Activated CD8-positive, alpha-beta memory T cell treated with anti-CD3 and anti-CD28 coated beads for 1 hour (primary cell): ENCODE results near the gene ASXL1.
A peak's percentile ranks its signal among the peaks of the same experiment; 100 is the strongest.

Experiments used
- DNase-seq, 2 donors: peaks; one replicate each; pipeline ENCODE4 v3.0.0-alpha.2; 2020; ENCODE audit warnings: low read depth in 1 of 2; ENCODE audit errors: extremely low read depth in 1 of 2

The ASXL1 gene

DNA sequence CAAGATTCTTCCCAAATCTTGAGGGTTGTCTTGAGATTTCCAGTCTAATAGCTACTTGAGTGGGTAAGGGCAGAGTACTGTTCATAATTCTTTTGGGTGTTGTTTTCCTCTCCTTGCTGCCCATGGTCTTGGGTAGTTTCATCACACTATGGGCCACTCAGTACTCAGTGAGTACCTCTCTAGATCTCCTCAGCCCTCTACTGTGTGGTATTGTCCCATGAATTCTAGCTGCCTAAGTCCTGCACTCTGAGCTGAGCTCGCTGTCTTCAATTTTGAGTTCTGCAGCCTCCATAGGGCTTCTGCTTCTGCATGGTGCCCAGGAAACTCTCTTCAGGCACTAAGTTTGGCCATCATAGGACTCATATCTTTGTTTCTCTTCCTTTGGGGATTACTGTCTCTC is 42.3 kb downstream of the ASXL1 start:
- DNase-seq: no peak

DNA sequence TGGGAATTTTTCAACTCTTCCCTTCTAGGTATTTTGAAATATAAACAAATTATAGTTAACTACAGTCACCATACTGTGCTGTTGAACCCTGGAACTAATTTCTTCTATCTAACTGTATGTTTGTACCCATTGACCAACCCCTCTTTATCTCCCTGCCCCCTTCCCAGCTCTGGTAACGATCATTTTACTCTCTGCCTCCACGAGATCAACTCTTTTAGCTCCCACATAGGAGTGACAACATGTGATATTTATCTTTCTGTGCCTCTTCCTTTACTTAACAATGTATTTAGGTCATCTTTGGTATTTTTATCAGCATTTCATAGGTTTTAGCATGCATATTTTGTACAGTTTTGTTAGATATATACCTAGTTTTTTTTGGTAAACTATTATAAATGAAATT is 45.9 kb downstream of the ASXL1 start:
- no peak for DNase-seq

DNA sequence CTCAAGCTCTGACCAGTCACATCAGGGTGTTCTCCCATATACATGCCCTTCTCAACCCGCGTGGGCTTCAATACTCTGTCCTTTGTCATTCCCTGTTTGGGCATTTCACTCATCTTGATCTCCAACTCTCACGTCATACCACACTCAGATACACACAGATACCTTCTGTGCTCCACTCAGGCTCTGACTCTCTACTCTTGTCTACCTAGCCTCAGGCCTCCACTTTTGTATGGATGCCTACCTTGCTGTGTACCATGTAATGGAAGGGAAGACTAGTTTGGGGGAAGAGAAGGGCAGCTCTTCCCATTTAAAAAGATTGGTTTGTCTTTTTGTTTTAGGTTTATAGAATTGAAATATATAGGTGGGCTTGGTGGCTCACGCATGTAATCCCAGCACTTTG is 48.6 kb downstream of the ASXL1 start:
- DNase-seq: no peak

DNA sequence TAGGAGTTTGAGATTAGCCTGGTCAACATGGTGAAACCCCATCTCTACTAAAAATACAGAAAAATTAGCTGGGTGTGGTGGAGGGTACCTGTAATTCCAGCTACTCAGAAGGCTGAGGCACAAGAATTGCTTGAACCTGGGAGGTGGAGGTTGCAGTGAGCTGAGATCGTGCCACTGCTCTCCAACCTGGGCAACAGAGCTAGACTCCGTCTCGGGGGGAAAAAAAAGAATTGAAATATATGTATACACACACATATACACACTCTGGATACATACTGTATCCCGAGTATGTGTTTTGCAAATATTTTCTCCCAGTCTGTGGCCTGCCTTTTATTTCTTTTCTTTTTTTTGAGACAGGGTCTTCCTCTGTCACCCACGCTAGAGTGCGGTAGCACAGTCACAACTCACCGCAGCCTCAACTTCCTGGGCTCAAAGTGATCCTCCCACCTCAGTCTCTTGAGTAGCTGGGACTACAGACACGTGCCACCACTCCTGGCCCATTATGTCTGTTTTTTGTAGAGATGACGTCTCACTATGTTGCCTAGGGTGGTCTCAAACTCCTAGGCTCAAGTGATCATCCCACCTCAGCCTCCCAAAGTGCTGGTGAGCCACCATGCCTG is 49.1 kb downstream of the ASXL1 start:
- peak; percentile 36 to 40 for DNase-seq

DNA sequence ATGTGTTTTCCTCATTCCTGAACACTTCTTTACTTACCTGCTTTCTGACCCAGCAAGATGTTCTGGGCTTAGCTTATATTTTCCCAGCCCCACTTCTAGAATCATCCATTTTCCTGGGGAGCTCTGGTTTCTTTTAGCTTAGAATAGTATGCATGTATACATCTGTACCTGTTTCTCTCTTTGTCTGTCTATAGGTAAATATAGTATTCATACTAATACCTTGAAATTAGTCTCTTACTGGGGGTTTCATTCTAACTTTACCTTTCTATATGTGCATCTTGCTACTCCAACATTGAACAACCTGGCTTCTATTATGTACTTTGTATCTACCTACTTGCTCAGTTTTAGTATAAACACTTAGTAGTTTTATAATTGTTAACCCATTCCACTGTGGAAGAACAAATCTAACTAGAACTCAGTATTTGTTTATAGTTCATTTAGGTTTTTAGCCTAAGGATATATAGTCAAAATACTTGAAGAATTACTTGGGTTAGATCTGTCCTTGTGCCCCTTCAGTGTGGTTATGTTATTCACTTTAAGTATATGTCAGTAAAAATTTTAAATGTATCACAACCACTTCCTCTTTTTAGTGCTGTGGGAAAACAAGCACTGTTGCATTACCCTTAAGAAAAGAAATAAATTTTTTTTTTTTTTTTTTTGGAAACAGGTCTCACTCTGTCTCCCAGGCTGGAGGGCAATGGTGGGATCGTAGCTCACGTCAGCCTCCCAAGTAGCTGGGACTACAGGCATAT is 54.0 kb downstream of the ASXL1 start:
- no peak for DNase-seq

DNA sequence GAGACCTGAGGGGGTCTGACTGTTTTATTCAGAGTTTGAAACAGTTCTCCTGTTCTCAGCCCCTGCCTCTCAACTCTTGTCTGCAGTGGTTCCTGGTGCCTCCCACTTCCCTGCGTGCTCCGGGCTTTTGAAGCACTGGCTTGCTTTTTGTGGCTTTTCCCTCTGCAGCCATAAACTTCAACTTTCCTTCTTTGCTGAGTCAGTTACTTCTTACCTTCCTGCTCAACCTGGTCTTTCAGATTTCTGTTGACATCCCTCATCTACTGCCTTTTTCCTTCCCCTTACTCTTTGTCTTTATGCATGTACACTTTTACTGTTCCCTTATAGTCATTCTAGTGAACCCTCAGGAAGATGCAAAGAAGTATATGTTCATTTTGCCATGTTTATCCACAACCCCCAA is 57.4 kb downstream of the ASXL1 start:
- DNase-seq: no peak

DNA sequence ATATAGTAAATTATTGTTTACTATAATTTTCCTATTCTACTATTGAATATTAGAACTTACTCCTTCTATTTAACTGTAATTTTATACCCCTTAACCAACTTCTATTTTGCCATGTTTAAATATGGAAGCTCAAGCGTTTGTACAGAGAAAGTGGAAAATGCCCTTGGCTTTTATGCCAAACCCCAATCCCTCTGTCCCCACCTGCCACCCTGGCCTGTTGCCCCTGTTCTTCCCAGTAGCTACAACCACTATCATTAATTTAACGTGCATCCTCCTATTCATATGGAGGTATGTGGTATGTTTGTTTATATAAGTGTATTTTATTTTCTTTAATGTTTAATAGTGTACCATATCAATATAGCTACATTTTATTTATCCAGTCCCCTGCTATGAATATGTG is 58.1 kb downstream of the ASXL1 start:
- no peak for DNase-seq

DNA sequence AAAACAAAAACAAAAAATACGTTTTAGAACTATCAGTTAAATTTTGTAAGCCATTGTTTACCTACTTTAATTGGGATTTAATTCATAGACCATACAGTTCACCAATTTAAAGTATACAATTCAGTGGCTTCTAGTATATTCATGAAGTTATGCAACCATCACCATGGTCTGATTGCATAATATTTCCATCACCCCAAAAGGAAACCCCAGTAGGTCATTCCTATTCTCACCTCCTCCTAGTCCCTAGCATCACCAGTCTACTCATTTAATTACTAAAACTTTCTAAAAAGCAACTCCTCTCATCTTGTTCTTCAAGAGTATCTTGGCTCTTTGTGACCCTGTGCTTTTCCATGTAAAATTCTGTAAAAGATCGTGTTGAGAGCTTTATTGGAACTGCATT is 60.2 kb downstream of the ASXL1 start:
- no peak for DNase-seq

DNA sequence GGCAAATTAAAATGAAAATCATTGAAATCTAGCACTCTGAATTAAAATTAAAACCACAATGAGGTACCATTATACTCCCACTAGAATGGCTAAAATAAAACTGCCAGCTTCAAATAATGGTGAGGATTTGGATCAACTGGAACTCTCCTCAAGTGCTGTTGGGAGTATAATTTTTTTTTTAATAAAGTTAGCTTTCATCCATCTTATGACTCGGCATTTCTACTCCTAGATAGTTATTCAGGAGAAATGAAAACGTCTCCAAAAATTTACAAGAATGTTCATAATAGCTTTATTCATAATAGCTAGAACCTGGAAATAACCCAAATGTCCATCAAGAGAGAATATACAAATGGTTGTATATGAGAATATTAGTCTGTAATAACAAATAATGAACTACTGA is 63.2 kb downstream of the ASXL1 start:
- DNase-seq: no peak

DNA sequence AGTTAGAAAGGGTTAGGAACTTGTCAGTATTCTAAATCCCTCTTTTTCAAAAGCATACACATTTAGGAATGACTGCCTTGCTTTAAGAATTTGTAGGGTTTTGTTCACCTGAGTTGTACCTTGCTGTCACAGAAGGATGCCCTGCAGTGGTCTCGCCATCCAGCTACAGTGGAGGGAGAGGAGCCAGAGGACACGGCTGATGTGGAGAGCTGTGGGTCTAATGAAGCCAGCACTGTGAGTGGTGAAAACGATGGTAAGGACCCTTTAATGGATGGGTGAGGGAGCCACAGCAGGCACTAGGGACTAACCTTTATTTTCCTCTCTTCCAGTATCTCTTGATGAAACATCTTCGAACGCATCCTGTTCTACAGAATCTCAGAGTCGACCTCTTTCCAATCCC is 69.9 kb downstream of the ASXL1 start:
- DNase-seq: no peak

DNA sequence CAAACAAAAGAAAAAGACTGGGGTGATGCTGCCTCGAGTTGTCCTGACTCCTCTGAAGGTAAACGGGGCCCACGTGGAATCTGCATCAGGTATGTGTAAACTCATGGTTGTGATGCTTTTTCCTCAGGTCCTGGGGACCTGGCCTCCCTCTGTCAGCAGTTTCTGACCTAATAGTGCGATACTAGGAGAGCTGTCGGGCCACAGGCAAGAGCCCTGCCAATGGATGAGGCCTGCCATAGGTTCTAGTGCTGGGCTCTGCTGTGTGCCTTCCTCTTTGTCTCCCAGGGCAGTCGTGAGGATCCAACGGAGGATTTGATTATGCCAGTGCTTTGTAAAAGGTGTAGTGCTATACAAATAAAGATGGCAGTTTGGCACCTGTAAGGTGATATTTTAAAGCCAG is 71.2 kb downstream of the ASXL1 start:
- no peak for DNase-seq

DNA sequence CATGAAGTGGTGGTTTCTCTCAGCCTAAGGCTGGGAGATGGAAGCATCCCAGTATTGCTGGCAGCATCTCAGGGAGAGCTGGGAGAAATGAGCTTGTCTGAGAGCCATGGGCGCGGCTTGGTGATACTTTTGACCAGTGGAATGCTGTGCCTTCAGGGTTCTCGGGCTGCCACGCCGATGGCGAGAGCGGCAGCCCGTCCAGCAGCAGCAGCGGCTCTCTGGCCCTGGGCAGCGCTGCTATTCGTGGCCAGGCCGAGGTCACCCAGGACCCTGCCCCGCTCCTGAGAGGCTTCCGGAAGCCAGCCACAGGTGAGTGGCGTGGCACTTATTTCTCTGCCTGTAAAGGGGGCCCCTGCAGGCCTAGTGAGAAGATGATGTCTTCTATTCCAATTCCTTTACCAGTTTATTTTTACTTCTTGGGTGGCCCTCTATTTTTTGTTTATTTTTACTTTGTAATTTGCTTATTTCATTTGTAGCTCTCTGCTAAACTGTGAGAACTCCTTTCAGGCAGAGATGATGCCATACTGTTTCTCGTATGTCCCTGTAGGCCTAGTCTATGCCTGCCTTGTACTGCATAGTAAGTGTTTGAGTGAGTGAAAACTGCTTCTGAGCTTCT is 71.7 kb downstream of the ASXL1 start:
- DNase-seq: no peak

DNA sequence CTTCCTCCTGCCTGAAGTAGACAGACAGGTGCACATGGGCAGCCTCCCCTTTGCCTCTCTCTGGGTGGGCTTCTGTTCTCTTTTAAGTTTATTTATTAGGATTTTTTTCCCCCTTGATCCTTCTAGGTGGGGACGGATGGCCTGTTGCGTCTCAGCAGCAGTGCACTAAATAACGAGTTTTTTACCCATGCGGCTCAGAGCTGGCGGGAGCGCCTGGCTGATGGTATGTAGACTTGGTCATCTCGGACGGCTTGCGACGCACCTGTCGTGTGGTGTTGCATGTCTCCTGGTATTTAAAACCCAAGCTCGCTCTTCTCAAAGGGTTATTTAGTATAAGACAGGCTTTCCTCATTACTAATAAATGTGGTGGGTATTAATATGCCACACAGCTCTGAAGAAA is 73.3 kb downstream of the ASXL1 start:
- no peak for DNase-seq

DNA sequence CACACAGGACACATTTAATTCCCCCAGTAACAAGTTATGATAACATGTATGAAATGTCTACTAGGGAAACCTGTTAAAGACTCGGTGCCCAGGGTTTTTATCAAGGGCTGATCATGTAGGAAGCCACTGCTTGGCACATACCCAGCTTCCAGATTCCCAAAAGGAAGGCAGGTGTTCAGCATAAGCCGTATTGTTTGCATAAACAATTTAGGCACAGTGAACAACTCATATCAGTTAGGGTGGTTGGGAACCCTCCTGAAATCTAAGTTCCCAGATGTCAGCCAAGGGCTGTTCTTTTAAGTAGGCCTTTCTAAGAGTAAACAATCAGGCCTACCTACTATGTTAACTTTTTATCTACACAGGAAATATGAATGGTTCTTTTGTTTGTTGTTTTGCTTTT is 74.1 kb downstream of the ASXL1 start:
- no peak for DNase-seq

DNA sequence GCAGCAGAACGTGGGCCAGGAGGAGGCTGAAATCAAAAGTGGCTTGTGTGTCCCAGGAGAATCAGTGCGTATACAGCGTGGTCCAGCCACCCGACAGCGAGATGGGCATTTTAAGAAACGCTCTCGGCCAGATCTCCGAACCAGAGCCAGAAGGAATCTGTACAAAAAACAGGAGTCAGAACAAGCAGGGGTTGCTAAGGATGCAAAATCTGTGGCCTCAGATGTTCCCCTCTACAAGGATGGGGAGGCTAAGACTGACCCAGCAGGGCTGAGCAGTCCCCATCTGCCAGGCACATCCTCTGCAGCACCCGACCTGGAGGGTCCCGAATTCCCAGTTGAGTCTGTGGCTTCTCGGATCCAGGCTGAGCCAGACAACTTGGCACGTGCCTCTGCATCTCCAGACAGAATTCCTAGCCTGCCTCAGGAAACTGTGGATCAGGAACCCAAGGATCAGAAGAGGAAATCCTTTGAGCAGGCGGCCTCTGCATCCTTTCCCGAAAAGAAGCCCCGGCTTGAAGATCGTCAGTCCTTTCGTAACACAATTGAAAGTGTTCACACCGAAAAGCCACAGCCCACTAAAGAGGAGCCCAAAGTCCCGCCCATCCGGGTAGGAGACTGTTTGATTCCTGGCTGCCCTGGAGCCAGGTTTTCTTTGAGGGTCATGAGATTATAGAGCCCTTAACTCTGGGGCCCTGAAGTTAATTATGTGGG is 75.3 kb downstream of the ASXL1 start:
- no peak for DNase-seq

DNA sequence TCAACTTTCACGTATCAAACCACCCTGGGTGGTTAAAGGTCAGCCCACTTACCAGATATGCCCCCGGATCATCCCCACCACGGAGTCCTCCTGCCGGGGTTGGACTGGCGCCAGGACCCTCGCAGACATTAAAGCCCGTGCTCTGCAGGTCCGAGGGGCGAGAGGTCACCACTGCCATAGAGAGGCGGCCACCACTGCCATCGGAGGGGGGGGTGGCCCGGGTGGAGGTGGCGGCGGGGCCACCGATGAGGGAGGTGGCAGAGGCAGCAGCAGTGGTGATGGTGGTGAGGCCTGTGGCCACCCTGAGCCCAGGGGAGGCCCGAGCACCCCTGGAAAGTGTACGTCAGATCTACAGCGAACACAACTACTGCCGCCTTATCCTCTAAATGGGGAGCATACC is 76.3 kb downstream of the ASXL1 start:
- no peak for DNase-seq

DNA sequence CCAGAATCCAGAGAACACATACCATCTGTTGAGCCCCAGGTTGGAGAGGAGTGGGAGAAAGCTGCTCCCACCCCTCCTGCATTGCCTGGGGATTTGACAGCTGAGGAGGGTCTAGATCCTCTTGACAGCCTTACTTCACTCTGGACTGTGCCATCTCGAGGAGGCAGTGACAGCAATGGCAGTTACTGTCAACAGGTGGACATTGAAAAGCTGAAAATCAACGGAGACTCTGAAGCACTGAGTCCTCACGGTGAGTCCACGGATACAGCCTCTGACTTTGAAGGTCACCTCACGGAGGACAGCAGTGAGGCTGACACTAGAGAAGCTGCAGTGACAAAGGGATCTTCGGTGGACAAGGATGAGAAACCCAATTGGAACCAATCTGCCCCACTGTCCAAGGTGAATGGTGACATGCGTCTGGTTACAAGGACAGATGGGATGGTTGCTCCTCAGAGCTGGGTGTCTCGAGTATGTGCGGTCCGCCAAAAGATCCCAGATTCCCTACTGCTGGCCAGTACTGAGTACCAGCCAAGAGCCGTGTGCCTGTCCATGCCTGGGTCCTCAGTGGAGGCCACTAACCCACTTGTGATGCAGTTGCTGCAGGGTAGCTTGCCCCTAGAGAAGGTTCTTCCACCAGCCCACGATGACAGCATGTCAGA is 77.4 kb downstream of the ASXL1 start:
- no peak for DNase-seq

DNA sequence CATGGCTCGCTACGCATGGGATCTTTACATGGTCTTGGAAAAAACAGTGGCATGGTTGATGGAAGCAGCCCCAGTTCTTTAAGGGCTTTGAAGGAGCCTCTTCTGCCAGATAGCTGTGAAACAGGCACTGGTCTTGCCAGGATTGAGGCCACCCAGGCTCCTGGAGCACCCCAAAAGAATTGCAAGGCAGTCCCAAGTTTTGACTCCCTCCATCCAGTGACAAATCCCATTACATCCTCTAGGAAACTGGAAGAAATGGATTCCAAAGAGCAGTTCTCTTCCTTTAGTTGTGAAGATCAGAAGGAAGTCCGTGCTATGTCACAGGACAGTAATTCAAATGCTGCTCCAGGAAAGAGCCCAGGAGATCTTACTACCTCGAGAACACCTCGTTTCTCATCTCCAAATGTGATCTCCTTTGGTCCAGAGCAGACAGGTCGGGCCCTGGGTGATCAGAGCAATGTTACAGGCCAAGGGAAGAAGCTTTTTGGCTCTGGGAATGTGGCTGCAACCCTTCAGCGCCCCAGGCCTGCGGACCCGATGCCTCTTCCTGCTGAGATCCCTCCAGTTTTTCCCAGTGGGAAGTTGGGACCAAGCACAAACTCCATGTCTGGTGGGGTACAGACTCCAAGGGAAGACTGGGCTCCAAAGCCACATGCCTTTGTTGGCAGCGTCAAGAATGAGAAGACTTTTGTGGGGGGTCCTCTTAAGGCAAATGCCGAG is 78.2 kb downstream of the ASXL1 start:
- no peak for DNase-seq

DNA sequence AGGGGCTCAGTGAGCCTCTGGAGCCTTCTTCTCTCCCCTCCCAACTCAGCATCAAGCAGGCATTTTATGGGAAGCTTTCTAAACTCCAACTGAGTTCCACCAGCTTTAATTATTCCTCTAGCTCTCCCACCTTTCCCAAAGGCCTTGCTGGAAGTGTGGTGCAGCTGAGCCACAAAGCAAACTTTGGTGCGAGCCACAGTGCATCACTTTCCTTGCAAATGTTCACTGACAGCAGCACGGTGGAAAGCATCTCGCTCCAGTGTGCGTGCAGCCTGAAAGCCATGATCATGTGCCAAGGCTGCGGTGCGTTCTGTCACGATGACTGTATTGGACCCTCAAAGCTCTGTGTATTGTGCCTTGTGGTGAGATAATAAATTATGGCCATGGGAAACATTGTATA is 78.8 kb downstream of the ASXL1 start:
- DNase-seq: no peak

DNA sequence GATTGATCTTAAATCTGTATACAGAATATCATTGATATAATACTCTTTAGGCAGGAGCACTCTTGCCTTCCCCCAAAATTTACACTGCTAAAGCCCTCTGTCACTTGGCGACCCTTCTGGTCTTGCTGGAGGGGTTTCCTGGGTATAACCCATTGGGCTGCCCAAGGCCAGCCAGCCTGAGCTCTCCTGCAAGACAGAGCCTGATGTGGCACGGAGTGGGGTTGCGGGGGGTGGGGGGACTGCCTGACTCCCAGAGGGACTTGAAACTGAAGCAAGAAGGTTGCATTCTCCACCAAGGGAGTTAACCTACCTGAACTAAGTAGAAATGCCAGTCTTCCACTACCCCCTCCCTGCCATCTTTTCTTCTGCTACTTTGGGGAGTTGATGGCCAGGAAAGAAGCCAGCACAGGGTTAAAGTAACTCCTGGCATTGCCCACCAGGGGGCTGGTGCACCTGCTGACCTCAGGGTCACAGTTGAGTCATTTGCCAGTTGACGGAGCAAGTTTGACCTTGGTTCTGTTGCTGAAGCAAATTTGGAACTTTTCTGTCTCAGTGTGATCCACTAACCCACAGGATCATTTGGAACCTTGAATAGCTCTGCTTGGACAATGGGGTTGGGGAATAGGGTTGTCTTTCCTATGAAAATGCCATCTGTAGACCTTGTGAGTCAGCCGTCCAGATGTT is 79.4 kb downstream of the ASXL1 start:
- no peak for DNase-seq
